Heart left ventricle (tissue), 13 donors: ENCODE data around the gene AFAP1L1.

Source experiments
- CTCF ChIP-seq, 12 donors: fragments of 200-600 bp; sonication (generic) in 4 of 12; IDR thresholded peaks; one replicate each; pipeline versions ENCODE4 v1.5.0 to v1.8.0; 2018 to 2022; ENCODE audit warnings: antibody characterized with exemption in 12 of 12, mild to moderate bottlenecking in 5 of 12
- POLR2A ChIP-seq, 2 donors: fragments of 450-650 bp; IDR thresholded peaks; one replicate each; pipeline ENCODE4 v1.6.1; 2017; ENCODE audit warnings: antibody characterized with exemption in 2 of 2, mild to moderate bottlenecking in 2 of 2, moderate library complexity in 2 of 2
- donor health status: ischemic (EF 13 %, LVEDD 7.1; RV severe dilation, severe dysfunction).
- donor health status: DM: no; HTN: yes; CAD: no.
- donor health status: DM: no; HTN: no; CAD: no.
- donor health status: ischemic (EF 25% LVEDD 6.9; RV normal size, moderate dysfunction).
- donor health status: ischemic (EF 25% LVEDD 5.7; RV mildly dilated, moderate dysfunction).
- donor health status: ischemic (EF 35%, LVEDD 5.7; RV mildly dilated, moderate dysfunction).
- donor health status: nonischemic (EF 11% LVEDD 7.7; RV severe dilation, severe dysfunction).
- donor health status: DM: yes; HTN: yes; CAD: no.
- donor health status: PGD.
- donor health status: ischemic (EF 29% LVEDD 5.4; RV normal size, mild dysfunction).
- donor health status: nonischemic (EF 23%, LVEDD 6.1; RV moderate dilation, normal function).

- TF ChIP-seq CTCF (IDR thresholded peaks at IDR 0.05) = no peak
- no peak for TF ChIP-seq POLR2A (IDR thresholded peaks at IDR 0.05)
Observed at GRCh38 chr5:149224282-149224681, 47.4 kb upstream of the AFAP1L1 start.
